Stimulated activated CD4-positive, alpha-beta T cell treated with anti-CD3 and anti-CD28 coated beads, Interleukin-2, amount 100 ng/mL, for 24 hours (primary cell): ENCODE data around the gene CNTNAP5.

Experiments
- DNase-seq, 2 donors: peaks; one replicate each; pipeline ENCODE4 v3.0.0-alpha.2; 2020

Gene CNTNAP5

GRCh38 chr2:124281541-124281940 is 256.5 kb downstream of the CNTNAP5 start:
- DNase-seq, result no peak

DNA sequence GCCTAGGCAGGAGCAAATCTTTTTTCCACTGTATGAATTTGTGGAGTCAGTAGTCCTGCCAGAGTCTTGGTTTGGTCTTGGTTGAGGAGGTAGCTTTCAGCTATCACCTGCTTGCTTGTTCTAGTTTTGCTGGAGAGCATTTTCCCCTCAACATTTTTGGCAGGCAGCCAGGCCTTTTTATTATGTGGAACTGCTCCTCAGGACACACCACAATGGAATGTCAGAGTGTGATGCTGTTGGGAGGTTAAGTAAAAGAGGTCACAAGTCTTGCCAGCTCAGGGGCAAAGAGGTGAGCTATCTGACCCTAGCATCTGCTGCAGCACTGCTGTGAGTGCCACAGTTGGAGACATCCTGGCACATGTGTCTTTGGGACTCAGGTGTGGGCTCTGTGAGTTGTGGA is 258.0 kb downstream of the CNTNAP5 start:
- no peak for DNase-seq

GRCh38 chr2:124286089-124286783 is 261.1 kb downstream of the CNTNAP5 start:
- no peak for DNase-seq

DNA sequence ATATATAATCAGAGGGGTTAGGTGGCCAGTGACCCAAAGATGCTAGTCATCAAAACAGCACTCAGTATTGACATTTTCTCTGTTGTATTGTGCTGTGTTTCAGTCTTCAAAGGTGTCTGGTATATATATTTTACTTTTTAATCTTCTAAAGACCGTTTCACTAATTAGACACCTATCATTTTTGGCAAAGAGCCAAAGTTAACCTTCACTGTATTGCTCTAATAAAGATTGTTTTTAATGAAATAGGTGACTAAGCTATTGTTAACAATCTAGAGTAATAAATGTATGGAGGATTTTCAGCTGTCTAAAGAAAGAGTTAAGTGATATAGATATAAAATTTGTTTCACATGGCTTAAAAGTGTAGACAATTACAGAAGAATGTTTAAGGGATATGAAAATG is 264.0 kb downstream of the CNTNAP5 start:
- no peak for DNase-seq

DNA sequence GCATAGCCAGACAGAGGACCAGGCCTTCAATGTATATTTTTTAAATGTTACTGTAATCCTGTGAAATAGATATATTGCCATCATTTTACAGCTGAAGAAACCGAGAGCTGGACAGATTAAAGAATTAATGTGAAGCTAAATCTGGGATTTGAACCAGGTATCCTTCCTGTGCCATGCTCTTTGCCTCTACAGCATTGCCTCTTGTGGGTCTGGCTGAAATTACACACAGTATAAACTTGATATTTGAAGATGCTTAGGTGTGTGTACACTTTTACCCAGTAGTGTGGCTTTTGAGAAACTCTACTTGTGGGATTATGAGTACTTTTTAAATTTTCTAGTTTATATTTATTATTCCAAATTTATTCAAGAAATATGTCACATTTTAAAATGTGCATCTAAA is 264.5 kb downstream of the CNTNAP5 start:
- no peak for DNase-seq

GRCh38 chr2:124296470-124296869 is 271.4 kb downstream of the CNTNAP5 start:
- DNase-seq, result no peak

DNA sequence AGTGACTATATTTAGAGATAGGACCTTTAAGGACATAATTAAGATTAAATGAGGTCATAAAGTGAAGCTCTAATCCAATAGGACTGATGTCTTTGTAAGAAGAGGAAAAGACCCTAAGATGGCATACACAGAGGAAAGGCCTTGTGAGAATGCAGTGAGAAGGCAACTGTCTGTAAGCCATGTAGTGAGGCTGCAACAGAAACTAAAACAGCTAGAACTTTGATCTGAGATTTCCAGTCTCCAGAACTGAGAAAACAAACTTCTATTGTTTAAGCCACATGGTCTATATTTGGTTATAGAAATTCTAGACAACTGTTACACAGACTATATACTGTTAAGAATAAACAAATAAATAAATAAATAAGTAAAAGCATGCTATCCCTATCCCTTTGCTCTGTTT is 276.8 kb downstream of the CNTNAP5 start:
- no peak for DNase-seq

DNA sequence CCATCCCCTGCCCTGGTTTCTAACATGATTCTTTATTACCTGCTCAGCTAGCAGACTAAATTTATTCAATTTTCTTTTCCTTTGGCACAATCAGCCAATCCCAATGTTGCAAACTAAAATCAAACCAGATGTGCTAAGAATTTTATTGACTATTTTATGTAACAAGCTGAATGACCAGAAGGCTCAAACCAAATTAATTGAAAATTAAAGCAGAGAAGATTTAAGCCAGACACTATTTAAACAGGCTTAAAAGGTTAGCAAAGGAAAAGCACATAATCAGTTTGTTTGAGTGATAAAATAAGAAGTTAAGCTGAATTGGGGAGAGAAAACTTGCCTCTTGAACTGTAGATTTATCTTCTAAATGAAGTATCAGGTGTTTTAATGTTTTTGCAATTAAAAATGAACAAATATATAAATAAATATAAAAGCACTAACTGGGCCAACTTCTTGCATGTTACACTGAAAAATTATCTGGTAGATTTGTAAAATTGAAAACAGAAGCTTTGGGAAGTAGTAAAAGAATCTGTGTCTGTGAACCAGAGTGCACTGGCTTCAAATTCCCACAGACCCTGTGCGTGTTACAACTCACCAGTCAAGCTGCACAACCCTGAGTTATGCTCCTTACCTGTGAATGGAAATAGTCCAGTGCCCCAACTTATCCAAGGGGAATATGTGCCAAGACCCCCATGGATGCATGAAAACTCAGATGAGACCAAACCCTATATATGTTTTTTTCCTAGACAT is 283.4 kb downstream of the CNTNAP5 start:
- no peak for DNase-seq

- no peak for DNase-seq
Observed at GRCh38 chr2:124309563-124310138, 284.6 kb downstream of the CNTNAP5 start.

- DNase-seq, result no peak
Observed at GRCh38 chr2:124310671-124311070, 285.6 kb downstream of the CNTNAP5 start.

DNA sequence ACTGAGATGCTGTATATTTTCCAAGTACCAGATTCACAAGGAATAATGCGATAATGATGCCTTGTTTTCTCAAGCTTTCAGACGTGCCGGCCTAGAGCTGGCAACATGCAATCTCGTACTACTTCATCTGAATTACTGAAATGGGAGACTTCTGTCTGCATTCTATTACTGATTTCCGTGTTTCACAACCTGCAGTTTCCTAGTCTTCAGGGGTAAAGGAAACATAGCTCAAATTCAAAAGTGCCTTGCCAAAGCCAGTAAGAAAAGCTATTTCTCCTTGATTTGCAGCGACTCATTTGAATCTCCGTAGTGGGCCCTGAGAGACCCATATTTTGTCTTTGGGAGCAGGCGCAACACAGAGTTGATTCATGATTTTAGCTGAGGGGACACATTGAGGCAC is 289.0 kb downstream of the CNTNAP5 start:
- no peak for DNase-seq

- no peak for DNase-seq
Observed at GRCh38 chr2:124315221-124315880, 290.3 kb downstream of the CNTNAP5 start.

- DNase-seq, result no peak
Observed at GRCh38 chr2:124316133-124316532, 291.0 kb downstream of the CNTNAP5 start.

- no peak for DNase-seq
Observed at GRCh38 chr2:124316881-124317605, 292.0 kb downstream of the CNTNAP5 start.

- no peak for DNase-seq
Observed at GRCh38 chr2:124317628-124318027, 292.5 kb downstream of the CNTNAP5 start.

DNA sequence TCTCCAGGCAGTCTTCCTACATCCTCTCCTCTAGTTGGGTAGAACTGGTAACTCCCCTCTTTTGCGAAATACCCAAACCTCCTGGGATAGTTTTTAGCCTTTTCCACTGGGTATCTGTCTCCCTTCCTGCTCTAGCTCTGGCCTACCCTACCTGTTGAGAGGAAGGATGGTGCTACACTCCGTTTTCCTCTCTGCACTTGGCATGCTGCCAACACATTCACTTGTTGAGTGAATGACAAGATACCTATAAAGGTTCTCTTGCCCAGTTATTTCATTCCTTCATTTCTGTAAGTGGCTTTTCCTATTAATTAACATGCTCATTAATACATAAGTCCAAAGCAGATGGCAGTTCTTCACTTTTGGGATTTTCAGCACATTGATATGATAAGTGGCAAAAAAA is 293.8 kb downstream of the CNTNAP5 start:
- DNase-seq, result no peak

GRCh38 chr2:124319577-124319976 is 294.5 kb downstream of the CNTNAP5 start:
- DNase-seq, result no peak

DNA sequence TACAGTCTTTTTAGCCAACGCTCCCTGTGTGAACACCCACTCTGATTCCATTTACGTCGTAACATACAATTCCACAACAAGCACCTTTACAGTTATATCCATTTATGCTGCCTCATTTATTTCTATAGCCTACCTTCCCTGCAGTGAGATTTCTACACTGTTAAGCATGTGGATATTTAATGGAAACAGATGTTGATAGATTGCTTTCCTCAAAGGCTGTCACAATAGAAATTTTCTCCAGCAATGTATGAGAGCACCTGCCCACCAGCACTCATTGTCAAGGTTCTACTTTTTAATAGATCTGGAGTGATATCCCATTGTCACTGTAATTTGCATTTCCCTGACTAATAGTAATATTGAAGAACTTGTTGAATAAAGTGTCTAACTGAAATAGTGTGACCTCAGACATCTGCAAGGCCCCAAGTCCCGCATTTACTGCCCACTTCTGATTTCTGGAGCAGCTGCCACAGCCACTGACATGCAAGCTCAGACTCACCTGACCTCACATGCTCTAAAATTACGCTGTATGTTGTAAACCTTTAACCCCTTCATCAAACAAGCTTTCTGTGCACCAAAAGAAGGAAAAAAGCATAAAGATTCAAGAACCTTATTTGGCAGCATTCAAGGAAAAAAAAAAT is 295.1 kb downstream of the CNTNAP5 start:
- DNase-seq, result no peak

GRCh38 chr2:124323321-124323720 is 298.2 kb downstream of the CNTNAP5 start:
- no peak for DNase-seq

- DNase-seq, result no peak
Observed at GRCh38 chr2:124325667-124326440, 300.8 kb downstream of the CNTNAP5 start.

- no peak for DNase-seq
Observed at GRCh38 chr2:124327303-124327702, 302.2 kb downstream of the CNTNAP5 start.

- DNase-seq, result no peak
Observed at GRCh38 chr2:124328397-124328796, 303.3 kb downstream of the CNTNAP5 start.
